Spleen (tissue), 7 donors: Measurements from ENCODE around the gene PDC.

Source experiments
- POLR2A ChIP-seq, 3 donors: fragments of 450-650 bp; IDR thresholded peaks; one replicate each; pipeline ENCODE4 v1.5.1; 2017; ENCODE audit warnings: antibody characterized with exemption in 3 of 3, mild to moderate bottlenecking in 1 of 3
- POLR2AphosphoS5 ChIP-seq, 3 donors: sonication (generic); formaldehyde crosslinking; IDR thresholded peaks; one replicate each; pipeline ENCODE4 v1.5.1; 2017; ENCODE audit warnings: antibody characterized with exemption in 3 of 3
- TF ChIP-seq, protein P1 (sequence below), 11 experiments: fragments of 200-600 bp in 7 of 11; fragments of 450-650 bp in 4 of 11; sonication (generic) in 4 of 11; IDR thresholded peaks in 8 of 11; conservative IDR thresholded peaks in 3 of 11; 1 replicate in 7 of 11; 2 replicates in 4 of 11; pipeline versions ENCODE4 v1.4.0 to v1.8.0; 2016 to 2021; ENCODE audit warnings: antibody characterized with exemption in 11 of 11, inconsistent platforms in 4 of 11, mild to moderate bottlenecking in 1 of 11
- donor health status: DM: no; HTN: no; CAD: no; lungs with moderate emphysema.
- donor health status: DM: no; HTN: no; CAD: no.
- donor health status: DM: no; HTN: no; CAD: no.

GRCh38 chr1:186474208-186474607 lies 13.3 kb upstream of the PDC start:
- TF ChIP-seq, protein P1, sequence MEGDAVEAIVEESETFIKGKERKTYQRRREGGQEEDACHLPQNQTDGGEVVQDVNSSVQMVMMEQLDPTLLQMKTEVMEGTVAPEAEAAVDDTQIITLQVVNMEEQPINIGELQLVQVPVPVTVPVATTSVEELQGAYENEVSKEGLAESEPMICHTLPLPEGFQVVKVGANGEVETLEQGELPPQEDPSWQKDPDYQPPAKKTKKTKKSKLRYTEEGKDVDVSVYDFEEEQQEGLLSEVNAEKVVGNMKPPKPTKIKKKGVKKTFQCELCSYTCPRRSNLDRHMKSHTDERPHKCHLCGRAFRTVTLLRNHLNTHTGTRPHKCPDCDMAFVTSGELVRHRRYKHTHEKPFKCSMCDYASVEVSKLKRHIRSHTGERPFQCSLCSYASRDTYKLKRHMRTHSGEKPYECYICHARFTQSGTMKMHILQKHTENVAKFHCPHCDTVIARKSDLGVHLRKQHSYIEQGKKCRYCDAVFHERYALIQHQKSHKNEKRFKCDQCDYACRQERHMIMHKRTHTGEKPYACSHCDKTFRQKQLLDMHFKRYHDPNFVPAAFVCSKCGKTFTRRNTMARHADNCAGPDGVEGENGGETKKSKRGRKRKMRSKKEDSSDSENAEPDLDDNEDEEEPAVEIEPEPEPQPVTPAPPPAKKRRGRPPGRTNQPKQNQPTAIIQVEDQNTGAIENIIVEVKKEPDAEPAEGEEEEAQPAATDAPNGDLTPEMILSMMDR (IDR thresholded peaks at IDR 0.05 in 8 of 11, conservative IDR thresholded peaks at IDR 0.05 in 3 of 11), result no peak
- no peak for TF ChIP-seq POLR2A (IDR thresholded peaks at IDR 0.05)
- no peak for TF ChIP-seq POLR2AphosphoS5 (IDR thresholded peaks at IDR 0.05)
